GM18505 (cell line): Measurements from ENCODE around the gene MKI67.

Source experiments
- ATAC-seq: cut with Tn5 transposase; IDR thresholded peaks from one replicate; pipeline ENCODE4 v1.9.1; 2021; ENCODE audit not compliant: unreplicated experiment
- POLR2A ChIP-seq: IDR thresholded peaks from 4 replicates; pipeline ENCODE4 v1.6.1; 2011; ENCODE audit warnings: borderline replicate concordance; ENCODE audit not compliant: insufficient read depth, insufficient read length; ENCODE audit errors: extremely low read depth

MKI67 gene

DNA sequence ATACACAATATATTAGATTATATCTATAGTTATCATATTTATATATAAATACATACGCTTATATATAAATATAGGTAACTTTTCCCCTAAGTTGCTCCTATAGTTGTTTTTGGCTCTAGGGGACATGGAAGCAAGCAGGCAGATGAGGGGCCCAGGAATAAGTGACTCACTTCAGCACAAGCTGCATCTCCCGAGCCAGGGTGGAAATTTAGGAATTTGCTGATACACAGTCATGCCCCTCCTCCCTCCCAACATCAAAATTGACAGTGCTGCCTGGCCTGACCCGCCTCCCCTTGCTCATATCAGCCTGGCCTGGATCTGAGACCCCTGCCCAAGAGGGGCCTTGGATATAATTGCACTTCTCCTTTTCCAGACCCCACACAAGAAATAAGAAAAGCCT is 33.8 kb downstream of the MKI67 start:
- ATAC-seq: no peak
- no peak for TF ChIP-seq POLR2A

DNA sequence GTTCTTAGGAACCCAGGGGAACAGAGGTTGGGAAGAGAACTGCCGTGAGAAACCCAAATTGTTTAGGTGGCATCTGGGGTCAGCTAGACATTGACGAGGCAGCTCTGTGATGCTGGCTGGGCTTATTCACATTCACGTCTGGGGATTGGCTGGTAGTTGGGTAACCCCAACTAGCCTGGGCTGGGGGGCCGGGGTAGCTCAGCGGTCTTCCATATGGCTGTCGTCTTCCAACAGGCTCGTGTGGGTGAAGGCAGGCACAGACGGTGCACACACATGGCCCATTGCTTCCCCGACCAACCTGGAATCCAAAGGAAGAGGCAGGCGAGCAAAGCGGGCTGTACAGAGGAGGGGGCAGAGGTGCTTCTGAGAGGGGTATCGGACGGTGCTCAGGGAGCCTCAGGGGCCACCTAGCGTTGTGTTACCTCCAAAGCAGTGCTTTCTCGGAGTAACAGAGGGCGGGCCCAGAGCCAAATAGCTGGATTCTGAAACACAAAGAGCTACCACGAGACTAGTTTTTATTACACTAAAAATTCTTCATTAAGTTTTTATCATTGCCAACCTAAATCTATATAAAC is 34.5 kb downstream of the MKI67 start:
- no peak for ATAC-seq
- no peak for TF ChIP-seq POLR2A

DNA sequence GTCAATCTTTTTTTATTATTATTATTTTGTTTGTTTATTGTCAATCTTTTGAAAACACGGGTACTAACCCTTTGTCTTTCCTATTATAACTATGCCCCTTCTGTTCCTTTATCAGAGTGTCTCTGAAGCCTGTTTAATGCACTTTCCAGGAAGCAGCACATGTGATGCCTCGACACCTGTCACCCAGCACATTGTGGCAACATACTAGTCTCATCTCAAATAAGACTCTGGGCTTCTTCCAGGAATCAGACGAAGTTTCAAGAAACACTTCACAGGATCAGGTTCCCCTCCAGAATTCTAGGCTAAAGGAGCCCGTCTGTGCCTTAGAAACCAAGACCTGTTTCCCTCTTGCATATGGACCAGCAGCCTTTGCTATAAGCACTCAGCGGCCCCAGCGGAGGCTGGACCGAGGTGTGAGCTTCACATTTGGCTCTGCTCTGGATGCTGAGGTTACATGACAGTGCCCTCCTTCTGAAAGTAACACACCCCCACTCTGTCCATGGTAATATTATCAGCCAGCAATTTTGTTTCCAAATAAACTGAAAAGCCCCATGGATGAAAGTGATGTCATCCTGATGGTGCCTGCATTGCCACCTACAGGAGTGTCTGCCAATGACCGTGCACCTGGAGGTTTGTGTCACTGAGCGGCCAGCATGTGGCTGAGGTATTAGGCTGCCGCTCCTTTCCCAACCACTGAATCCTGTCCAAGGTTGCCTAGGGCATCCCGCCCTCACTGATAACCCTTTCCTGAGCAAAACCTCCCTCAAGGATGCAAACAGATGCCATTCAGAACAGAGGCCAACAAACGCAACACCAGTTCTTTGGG is 38.1 kb downstream of the MKI67 start:
- no peak for ATAC-seq
- no peak for TF ChIP-seq POLR2A

DNA sequence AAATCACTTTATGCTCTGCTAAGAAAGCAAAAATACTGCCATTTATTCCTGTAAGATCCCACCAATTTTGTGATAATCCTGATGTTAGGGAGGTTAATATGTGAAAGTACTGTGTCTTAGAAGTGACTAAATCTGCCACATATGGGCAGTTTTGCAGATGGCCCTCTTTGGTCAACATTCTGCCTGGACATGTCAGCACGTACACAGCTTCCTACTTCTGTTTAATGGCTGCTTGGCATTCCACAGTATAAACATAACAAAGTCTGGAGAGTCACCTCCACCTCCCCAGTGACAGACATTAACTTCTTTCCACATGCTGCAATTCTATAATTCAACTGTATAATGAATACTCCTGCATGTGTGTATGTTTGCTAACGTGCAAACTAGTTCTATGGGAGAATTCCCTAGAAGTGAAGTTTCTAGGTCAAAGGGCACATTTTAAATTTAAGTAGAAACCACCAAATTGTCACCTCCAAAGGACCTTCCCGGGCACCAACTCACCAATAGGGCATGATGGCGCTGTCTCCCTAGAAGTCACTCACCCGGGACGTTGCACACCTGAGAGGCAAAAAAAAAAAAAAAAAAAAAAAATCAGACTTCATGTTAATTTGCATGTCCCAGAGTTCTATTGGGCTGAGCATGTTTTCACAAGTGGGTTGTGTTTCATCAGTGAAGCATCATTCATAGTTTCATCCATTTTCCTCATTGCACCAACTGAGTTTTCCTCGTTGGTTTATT is 38.9 kb downstream of the MKI67 start:
- ATAC-seq: no peak
- TF ChIP-seq POLR2A: no peak

DNA sequence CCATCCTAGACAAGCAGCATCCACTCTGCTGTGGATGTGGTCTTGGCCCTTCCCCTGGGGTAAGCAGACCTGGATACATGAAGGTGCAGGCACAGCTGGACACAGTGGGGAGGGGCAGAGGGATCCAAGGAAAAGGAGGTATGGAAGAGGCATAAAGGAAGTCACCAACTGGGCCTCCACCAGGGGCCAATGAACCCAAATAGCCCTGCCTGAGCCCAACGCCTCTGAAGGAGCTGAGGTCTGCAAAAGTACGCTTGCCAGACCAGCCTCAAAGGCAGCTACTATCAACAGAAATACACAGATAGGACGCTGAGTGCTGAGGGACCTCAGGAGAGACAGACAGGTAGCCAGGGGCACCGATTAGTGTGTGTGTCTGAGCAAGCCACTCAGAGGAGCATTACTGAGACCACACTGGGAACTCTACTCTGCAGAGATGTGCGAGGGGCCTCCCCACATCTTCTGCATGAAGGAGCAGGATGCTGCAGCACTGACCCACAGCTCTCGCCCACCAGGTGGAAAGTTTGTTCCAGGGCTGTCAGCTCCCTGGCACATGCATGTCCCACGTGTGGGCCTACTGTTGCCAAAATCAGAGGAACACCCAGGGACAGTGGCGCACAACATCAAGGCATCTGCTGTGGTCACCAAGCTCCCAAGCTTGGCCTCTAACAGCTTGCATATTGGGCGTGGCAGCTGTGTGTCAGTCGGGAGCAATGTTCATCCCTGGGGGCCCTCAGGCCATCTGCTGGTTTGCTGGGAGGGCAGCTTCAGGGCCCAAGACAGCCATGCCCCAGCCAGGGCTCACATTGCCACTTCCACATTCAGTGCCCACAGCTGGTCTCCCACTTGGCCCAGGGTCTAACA is 40.0 kb downstream of the MKI67 start:
- TF ChIP-seq POLR2A: no peak
- no peak for ATAC-seq

DNA sequence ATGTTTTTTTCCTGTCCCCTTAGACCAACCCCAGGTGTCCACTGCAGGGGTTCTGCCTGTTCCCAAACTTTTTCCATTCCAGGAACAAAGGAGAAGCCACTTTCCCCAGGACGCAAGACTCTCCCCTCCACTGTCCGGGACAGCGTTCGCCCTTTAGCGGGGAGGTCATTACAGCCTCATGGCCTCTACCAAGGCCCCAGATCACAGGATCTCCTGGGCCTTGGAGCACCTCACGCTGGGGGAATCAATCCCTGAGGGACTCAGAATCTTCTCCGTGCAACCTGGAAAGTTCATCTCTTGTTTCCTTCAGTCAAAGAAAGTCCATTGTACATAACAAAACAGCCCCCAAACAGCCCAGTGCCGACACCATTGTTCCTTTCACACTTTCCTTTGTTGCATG is 41.2 kb downstream of the MKI67 start:
- TF ChIP-seq POLR2A: no peak
- no peak for ATAC-seq

DNA sequence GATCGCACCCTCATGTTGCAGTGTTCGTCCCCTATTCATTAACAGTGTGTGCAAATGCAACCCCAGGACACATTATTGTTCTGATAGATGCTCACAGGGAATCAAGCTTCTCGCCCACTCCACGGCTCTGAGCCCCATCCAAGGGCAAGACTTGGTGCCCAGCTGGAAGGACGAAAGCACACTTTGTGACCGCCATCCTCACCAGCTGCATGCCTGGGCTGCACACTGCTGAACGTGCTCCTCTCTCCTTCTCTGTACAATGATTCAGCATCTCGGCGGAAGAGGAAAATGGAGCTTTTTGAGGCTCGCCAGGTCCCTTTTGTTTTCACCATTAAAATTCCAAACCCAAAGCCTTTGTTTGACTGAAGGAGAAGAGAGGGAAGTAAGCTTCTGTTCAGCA is 41.9 kb downstream of the MKI67 start:
- TF ChIP-seq POLR2A: no peak
- ATAC-seq: no peak

DNA sequence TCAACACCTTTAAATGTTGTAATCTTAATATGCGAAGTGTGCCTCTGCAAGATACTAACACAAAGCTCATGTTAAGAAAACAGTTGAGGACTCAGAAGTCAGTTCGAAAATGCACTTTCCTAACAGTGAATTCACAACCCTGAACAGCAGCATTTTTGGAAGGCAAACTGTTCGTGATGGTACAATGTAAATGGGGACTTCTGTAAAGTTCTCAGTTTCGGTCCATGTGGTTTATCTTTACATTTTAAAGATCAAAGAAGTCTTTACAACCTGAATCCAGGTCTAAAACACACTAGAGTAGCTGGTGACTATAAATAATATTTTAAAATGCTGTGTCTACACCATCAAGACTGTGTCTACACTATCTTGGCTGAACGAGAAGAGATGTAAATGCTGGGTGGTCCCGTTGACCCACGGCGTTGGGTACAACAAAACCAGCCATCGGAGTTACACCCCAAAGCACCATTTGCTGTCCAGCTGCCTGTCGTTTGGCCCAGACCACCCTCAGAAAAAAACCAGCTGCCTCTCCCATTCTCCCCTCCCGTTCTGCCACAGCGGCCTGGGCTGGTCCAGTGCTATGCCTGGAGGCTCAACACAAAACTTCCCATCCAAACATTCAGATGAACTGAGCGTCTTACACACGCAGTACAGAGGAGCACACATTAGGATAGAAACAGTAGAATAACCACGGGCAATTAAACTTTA is 42.9 kb downstream of the MKI67 start:
- TF ChIP-seq POLR2A: no peak
- ATAC-seq: no peak

DNA sequence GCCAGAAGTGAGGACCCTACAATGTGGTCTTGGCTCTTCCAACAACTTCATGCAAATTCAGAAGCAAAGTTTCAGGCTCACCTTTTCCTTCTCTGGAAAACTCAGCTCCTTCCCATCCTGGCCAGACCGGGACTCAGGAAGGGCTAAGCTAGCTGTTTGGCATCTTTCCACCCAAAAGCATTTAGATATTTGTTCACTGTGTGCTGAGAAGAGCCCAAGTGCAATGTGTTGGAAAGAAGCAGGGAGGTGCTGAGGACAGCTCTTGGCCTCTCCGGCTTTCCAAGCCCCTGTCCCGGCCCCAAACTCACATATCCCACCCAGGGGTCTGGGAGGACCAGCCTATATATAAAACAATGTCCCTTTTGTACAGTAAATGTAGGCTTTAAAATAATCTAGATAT is 44.5 kb downstream of the MKI67 start:
- no peak for ATAC-seq
- no peak for TF ChIP-seq POLR2A

DNA sequence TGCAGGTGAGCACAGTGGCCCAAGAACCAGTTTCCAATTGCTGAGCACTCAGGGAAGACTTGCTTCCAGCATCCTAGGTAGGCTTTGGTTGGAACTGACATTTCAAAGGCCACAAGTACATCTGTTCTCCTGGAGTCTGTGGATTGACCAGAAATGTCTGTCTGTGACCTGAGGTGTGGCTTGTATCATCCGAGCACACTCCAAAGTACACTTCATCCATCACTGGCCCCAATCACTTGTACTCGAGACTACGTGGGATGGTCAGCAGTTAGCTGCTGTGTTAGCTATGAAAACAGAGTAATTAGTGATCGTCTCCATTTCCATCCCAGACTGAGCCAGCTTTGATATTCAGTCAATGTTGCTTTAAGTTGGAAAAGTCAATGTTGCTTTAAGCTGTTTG is 45.0 kb downstream of the MKI67 start:
- no peak for ATAC-seq
- TF ChIP-seq POLR2A: no peak

DNA sequence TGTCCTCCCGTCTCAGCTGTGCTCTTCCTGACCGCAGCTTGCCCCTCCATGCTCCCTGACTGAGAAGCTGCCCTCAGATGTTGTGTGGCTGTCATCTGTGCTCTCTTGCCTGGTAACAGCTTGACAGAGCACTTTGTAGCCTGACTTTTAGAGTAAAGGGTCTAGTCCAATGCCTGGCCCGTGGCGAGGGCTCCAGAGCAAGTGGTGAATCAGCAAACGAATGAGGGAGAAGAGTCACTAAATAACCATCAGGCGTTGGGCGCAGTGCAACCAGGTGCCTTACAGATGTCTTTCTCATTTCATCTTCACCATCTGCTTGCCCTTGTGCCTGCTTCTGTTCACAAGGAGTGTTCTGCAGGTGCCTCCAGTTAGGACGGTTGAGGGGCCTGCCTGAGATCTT is 45.6 kb downstream of the MKI67 start:
- no peak for TF ChIP-seq POLR2A
- no peak for ATAC-seq

DNA sequence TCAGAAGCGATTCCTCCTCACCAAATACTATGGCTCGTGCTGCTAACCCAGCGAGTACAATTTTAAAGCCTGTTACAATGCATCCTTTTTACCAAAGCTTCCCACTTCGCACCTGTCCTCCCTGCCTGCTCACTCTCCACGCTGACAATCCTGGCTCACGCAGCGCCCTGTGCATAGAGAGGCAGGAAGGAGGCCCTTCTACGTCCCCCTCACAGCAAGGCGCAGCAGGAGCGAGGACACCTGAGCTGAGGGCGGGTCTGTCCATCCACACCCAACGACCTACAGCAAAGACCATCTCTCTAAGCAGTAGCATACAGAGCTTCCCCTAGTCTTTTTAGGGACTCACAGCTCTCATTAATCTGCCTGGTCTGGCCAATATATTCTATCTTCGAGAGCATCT is 46.0 kb downstream of the MKI67 start:
- no peak for ATAC-seq
- no peak for TF ChIP-seq POLR2A
